IMR-90 (cell line): ENCODE data around the gene HCN2.

Source experiments
- BHLHE40 ChIP-seq: fragments of 150-350 bp; IDR thresholded peaks from 2 replicates; pipeline ENCODE4 v1.6.1; 2016; ENCODE audit warnings: mild to moderate bottlenecking, low read depth, low read length
- CEBPB ChIP-seq: IDR thresholded peaks from 2 replicates; pipeline ENCODE4 v1.6.1; 2012; ENCODE audit warnings: low read depth, low read length, improper control_type of control experiment
- FOS ChIP-seq: fragments of 150-350 bp; IDR thresholded peaks from 2 replicates; pipeline ENCODE4 v1.6.1; 2016; ENCODE audit warnings: low read depth, low read length
- MAZ ChIP-seq: IDR thresholded peaks from 2 replicates; pipeline ENCODE4 v1.6.1; 2012; ENCODE audit warnings: low read depth, mild to moderate bottlenecking, low read length, improper control_type of control experiment, moderate library complexity, borderline replicate concordance
- NFE2L2 ChIP-seq: fragments of 150-350 bp; IDR thresholded peaks from 2 replicates; pipeline ENCODE4 v1.6.1; 2016; ENCODE audit warnings: low read depth, mild to moderate bottlenecking, low read length
- POLR2A ChIP-seq: IDR thresholded peaks from 2 replicates; pipeline ENCODE4 v1.6.1; 2012; ENCODE audit warnings: mild to moderate bottlenecking, low read depth, low read length
- RAD21 ChIP-seq: IDR thresholded peaks from 2 replicates; pipeline ENCODE4 v1.6.1; 2012; ENCODE audit warnings: low read length, improper control_type of control experiment
- RFX5 ChIP-seq: IDR thresholded peaks from 2 replicates; pipeline ENCODE4 v1.8.0; 2012; ENCODE audit warnings: low read depth, mild to moderate bottlenecking, low read length, moderate library complexity
- SMC3 ChIP-seq: fragments of 150-350 bp; IDR thresholded peaks from 2 replicates; pipeline ENCODE4 v1.6.1; 2016; ENCODE audit warnings: low read depth, mild to moderate bottlenecking, antibody characterized with exemption, low read length, moderate library complexity
- TF ChIP-seq, protein P1 (sequence below): conservative IDR thresholded peaks from 2 replicates; pipeline ENCODE4 v1.5.1; 2012; ENCODE audit warnings: mild to moderate bottlenecking, low read depth, low read length, improper control_type of control experiment
- TF ChIP-seq, protein P2 (sequence below): fragments of 150-350 bp; IDR thresholded peaks from 2 replicates; pipeline ENCODE4 v1.6.1; 2017; ENCODE audit warnings: mild to moderate bottlenecking, antibody characterized with exemption, low read length, low read depth

DNA sequence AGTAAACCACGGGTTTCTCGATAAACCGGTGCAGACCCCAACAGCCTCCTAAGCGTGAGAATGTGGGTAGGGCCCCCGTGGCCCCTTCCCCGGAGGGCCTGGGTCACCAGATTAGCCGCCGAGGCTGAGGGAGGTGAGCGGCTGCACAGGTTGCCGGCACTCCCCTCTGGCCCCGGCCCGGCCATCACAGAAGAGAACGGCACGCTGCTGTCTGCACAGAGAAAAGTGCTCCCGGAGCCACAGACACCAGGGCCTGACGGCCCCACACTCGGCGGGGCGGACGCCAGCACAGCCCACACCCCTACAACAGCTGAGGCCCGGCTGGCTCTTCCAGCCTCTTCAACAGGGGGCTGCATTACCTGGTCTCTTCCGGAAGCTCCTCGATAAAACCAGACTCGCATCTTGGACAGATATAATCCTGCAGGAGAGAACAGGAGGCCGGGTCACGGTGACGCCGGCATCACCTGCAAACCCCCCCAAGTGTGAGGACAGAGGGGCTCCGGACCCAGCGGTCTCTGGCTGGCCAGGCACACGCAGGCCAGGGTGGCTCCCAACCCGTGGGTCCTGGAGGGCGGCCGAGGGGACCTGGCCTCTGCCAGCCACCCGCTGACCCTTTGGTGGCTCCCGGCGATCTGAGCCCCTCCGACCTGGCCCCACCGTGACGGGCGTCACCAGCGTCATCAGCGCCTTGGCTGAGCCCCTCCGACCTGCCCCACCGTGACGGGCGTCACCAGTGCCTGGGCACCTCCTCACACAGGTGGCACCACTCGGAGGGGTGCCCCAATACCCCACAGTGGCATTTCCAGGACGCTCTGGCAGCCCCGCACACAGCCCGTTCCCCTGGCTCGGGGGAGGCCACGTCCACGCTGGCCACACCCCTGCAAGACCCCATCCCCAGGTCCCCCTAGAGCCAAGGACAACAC is 63.0 kb downstream of the HCN2 start:
- TF ChIP-seq, protein P1, sequence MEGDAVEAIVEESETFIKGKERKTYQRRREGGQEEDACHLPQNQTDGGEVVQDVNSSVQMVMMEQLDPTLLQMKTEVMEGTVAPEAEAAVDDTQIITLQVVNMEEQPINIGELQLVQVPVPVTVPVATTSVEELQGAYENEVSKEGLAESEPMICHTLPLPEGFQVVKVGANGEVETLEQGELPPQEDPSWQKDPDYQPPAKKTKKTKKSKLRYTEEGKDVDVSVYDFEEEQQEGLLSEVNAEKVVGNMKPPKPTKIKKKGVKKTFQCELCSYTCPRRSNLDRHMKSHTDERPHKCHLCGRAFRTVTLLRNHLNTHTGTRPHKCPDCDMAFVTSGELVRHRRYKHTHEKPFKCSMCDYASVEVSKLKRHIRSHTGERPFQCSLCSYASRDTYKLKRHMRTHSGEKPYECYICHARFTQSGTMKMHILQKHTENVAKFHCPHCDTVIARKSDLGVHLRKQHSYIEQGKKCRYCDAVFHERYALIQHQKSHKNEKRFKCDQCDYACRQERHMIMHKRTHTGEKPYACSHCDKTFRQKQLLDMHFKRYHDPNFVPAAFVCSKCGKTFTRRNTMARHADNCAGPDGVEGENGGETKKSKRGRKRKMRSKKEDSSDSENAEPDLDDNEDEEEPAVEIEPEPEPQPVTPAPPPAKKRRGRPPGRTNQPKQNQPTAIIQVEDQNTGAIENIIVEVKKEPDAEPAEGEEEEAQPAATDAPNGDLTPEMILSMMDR, result no peak
- no peak for TF ChIP-seq SMC3
- TF ChIP-seq MAZ, result no peak
- no peak for TF ChIP-seq NFE2L2
- TF ChIP-seq, protein P2, sequence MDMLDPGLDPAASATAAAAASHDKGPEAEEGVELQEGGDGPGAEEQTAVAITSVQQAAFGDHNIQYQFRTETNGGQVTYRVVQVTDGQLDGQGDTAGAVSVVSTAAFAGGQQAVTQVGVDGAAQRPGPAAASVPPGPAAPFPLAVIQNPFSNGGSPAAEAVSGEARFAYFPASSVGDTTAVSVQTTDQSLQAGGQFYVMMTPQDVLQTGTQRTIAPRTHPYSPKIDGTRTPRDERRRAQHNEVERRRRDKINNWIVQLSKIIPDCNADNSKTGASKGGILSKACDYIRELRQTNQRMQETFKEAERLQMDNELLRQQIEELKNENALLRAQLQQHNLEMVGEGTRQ, result no peak
- TF ChIP-seq POLR2A, result no peak
- no peak for TF ChIP-seq BHLHE40
- TF ChIP-seq RFX5, result no peak
- TF ChIP-seq RAD21, result no peak
- TF ChIP-seq CEBPB, result no peak
- no peak for TF ChIP-seq FOS
